Large intestine (tissue), 3 donors: ENCODE measurements around the gene GPHA2. TPM values are rescaled to one million over a fixed set of nuclear protein-coding genes. Genes with fewer than 3 reads are reported as not detected.
A peak's percentile ranks its signal among the peaks of the same experiment; 100 is the strongest.

Source experiments
- DNase-seq, 2 donors: peaks; one replicate each; pipeline versions ENCODE4 v3.0.0 to v3.0.0-alpha.2; 2013
- H3K27ac ChIP-seq: one replicate; pipeline ENCODE4 v1.5.1; 2013; ENCODE audit warnings: low read length
- H3K27me3 ChIP-seq: 2 replicates; pipeline ENCODE4 v1.6.1; 2013; ENCODE audit warnings: low read length; ENCODE audit not compliant: control insufficient read depth, insufficient read depth
- H3K36me3 ChIP-seq: 2 replicates; pipeline ENCODE4 v1.6.1; 2013; ENCODE audit warnings: low read length; ENCODE audit not compliant: control insufficient read depth, insufficient read depth
- H3K4me1 ChIP-seq: one replicate; pipeline ENCODE4 v1.6.1; 2013; ENCODE audit warnings: low read length; ENCODE audit not compliant: control insufficient read depth, insufficient read depth
- H3K4me3 ChIP-seq: one replicate; pipeline ENCODE4 v1.5.1; 2013; ENCODE audit warnings: low read length
- H3K9me3 ChIP-seq: one replicate; pipeline ENCODE4 v1.6.1; 2013; ENCODE audit warnings: mild to moderate bottlenecking, low read depth, low read length, moderate library complexity; ENCODE audit not compliant: control insufficient read depth
- whole genome bisulfite sequencing: methylation state at CpG from one replicate; pipeline ENCODE4 v1.1.5; 2013; ENCODE audit warnings: low lambda C conversion rate; ENCODE audit not compliant: insufficient coverage; 5-methylcytosine and 5-hydroxymethylcytosine counted together
- polyA plus RNA-seq: library from polyadenylated mRNA; unstranded; fragments of 120-200 nt; gene quantifications from one replicate; pipeline ENCODE4 v1.2.1, GENCODE V29; 2013

The GPHA2 gene
- polyA plus RNA-seq, 1 donor = 0.24 TPM

- Histone ChIP-seq H3K4me3 (no peak overlapping the region), H3K9me3 (no peaks in the 10 kb centered on the region), H3K36me3 (peaks cover 74% of the 10 kb centered on the region), H3K4me1 (peaks cover 13% of the 10 kb centered on the region), H3K27ac (no peak overlapping the region), H3K27me3 (no peaks in the 10 kb centered on the region)
- DNase-seq = no peak
- whole genome bisulfite sequencing = no CpG with 5 or more reads among the region's 19 CpGs
These were observed 37.2 kb downstream of the GPHA2 start for GRCh38 chr11:64898541-64898940.

DNA sequence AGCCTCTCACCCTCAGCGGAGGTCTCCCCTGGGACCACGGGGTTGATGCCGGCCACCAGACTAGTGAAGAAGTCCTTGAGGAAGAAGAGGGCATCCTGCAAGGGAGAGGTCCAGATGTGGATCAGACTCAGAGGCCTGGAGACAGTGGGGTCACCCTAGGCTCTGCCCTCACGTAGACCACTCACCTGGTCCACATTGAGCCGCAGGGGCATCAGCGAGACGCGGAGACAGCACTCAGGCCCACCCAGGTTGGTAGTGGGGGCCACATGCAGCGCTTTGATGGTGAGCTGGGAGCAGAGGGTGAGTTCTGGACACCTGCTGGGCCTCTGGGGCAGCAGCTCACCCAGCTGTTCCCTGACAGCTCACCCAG is 37.6 kb downstream of the GPHA2 start:
- DNase-seq = no peak
- H3K9me3 ChIP-seq = no peaks in the 10 kb centered on the region
- no peaks in the 10 kb centered on the region for H3K27me3 ChIP-seq
- no peak overlapping the region for H3K27ac ChIP-seq
- H3K36me3 ChIP-seq = peaks cover 69% of the 10 kb centered on the region
- H3K4me3 ChIP-seq = no peak overlapping the region
- peaks cover 13% of the 10 kb centered on the region for H3K4me1 ChIP-seq
- no CpG with 5 or more reads among the region's 9 CpGs for WGBS

DNA sequence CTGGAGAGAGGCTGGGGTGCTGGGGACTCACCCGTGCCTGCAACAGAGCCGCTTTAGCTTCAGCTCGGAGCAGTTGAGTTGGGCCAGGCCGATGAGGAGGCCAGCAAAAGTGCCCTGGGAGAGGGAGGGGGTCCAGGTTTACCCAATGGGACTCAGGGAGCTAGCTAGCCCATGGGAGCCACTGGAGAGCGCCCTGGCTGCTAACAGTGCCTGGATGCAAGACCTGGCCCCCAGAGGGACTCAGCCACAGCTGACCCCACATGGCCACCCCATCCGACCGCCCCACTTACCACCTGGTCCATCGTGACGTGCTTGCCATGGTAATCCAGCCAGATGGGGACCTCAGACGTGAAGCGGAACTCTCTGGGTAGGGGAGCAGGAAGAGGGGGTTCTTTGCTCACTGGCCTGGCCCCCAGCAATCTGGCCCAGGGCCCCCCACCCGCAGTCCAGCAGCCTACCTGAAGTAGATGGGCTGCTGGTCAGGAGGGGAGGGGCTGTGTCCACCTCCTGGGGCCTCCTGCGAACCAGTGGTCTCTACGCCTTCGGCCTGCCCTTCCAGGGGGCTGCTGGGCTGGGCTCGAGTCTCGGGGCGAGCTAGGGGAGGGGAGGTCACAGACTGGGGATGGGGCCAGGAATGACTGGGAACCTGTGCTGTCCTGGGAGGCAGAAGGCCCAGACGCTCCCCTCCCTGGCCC is 38.2 kb downstream of the GPHA2 start:
- DNase-seq = no peak
- peaks cover 68% of the 10 kb centered on the region for H3K36me3 ChIP-seq
- H3K9me3 ChIP-seq = no peaks in the 10 kb centered on the region
- peaks cover 13% of the 10 kb centered on the region for H3K4me1 ChIP-seq
- 83% methylated on average over 2 of the region's 19 CpGs for WGBS
- H3K27ac ChIP-seq = no peak overlapping the region
- H3K4me3 ChIP-seq = no peak overlapping the region
- H3K27me3 ChIP-seq = no peaks in the 10 kb centered on the region

DNA sequence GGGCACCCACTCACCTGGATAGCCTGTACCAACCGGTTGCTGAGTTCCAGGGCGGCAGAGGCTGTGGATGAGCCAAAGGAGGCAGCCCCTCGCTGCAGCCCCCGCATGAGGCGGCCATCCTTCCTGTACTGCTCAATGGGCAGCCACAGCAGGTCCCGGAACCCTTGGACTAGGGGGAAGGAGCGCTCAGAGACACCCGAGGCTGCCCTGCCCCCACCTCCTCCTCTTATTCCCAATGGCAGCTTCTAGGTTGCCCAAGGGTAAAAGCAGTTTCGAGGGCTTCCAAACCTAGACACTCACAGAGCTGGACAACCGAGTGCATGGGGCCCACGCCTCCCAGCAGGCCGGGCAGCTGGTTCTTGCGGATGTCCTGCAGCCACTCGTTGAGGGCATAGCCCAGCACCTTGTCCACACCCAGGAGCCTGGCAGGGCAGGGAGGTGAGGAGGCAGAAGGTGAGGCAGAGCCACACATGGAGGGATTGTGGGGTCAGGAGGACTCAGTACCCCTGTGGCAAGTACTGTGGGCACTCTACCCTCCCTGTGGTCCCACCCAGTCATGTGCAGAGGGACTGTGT is 39.2 kb downstream of the GPHA2 start:
- no CpG with 5 or more reads among the region's 14 CpGs for WGBS
- no peak overlapping the region for H3K4me3 ChIP-seq
- H3K27ac ChIP-seq = no peak overlapping the region
- peaks cover 70% of the 10 kb centered on the region for H3K36me3 ChIP-seq
- no peaks in the 10 kb centered on the region for H3K9me3 ChIP-seq
- no peaks in the 10 kb centered on the region for H3K27me3 ChIP-seq
- H3K4me1 ChIP-seq = peaks cover 13% of the 10 kb centered on the region
- DNase-seq = no peak

- Histone ChIP-seq H3K9me3 (no peaks in the 10 kb centered on the region), H3K27ac (peak overlapping the region; percentile 99), H3K4me1 (peaks cover 13% of the 10 kb centered on the region), H3K4me3 (no peak overlapping the region), H3K36me3 (peaks cover 67% of the 10 kb centered on the region), H3K27me3 (no peaks in the 10 kb centered on the region)
- no peak for DNase-seq
- no CpG with 5 or more reads among the region's 39 CpGs for WGBS
These were observed 40.8 kb downstream of the GPHA2 start for GRCh38 chr11:64894812-64895452.

GRCh38 chr11:64894070-64894811 is 41.5 kb downstream of the GPHA2 start:
- H3K4me3 ChIP-seq = peak overlapping the region; percentile 41
- WGBS = no CpG with 5 or more reads among the region's 14 CpGs
- H3K4me1 ChIP-seq = peaks cover 14% of the 10 kb centered on the region
- H3K27me3 ChIP-seq = no peaks in the 10 kb centered on the region
- H3K27ac ChIP-seq = peak overlapping the region; percentile 99
- peaks cover 61% of the 10 kb centered on the region for H3K36me3 ChIP-seq
- no peaks in the 10 kb centered on the region for H3K9me3 ChIP-seq
- DNase-seq = peak; percentile 86 to 88

GRCh38 chr11:64893194-64894069 is 42.3 kb downstream of the GPHA2 start:
- H3K9me3 ChIP-seq = no peaks in the 10 kb centered on the region
- H3K36me3 ChIP-seq = peaks cover 55% of the 10 kb centered on the region
- peak overlapping the region; percentile 99 for H3K27ac ChIP-seq
- no peaks in the 10 kb centered on the region for H3K27me3 ChIP-seq
- H3K4me1 ChIP-seq = peaks cover 19% of the 10 kb centered on the region
- no CpG with 5 or more reads among the region's 25 CpGs for WGBS
- DNase-seq = peak; percentile 98 to 99
- H3K4me3 ChIP-seq = peak overlapping the region; percentile 97

- Histone ChIP-seq H3K27me3 (no peaks in the 10 kb centered on the region), H3K4me1 (peaks cover 25% of the 10 kb centered on the region), H3K27ac (peak overlapping the region; percentile 99), H3K9me3 (no peaks in the 10 kb centered on the region), H3K36me3 (peaks cover 49% of the 10 kb centered on the region), H3K4me3 (peak overlapping the region; percentile 97)
- no CpG with 5 or more reads among the region's 10 CpGs for WGBS
- DNase-seq = no peak
These were observed 42.9 kb downstream of the GPHA2 start for GRCh38 chr11:64892838-64893193.

GRCh38 chr11:64892411-64892831 is 43.3 kb downstream of the GPHA2 start:
- Histone ChIP-seq H3K4me3 (peak overlapping the region; percentile 97), H3K27ac (peak overlapping the region; percentile 99), H3K36me3 (peaks cover 45% of the 10 kb centered on the region), H3K9me3 (no peaks in the 10 kb centered on the region), H3K27me3 (no peaks in the 10 kb centered on the region), H3K4me1 (peaks cover 29% of the 10 kb centered on the region)
- no CpG with 5 or more reads among the region's 11 CpGs for WGBS
- peak in 1 of 2 donors; percentile 31 for DNase-seq
